ENCODE results near the gene RUVBL2. TPM values are rescaled to one million over a fixed set of nuclear protein-coding genes. Genes with fewer than 3 reads are reported as not detected.

Gene RUVBL2
- total RNA-seq, 1 donor: 122 TPM

- Histone ChIP-seq H3K4me1 (ENCODE audit: insufficient read depth, low read length) (peaks cover 29% of the 10 kb centered on the region), H3K27me3 (ENCODE audit: insufficient read depth, low read length) (no peaks in the 10 kb centered on the region), H3K9me3 (ENCODE audit: low read depth, low read length) (no peaks in the 10 kb centered on the region), H3K27ac (ENCODE audit: low read depth, low read length) (no peak overlapping the region), H4K20me1 (ENCODE audit: insufficient read depth, low read length) (peaks cover 18% of the 10 kb centered on the region), H3K4me2 (ENCODE audit: insufficient read depth, low read length) (no peak overlapping the region), H2AFZ (ENCODE audit: low read length) (no peak overlapping the region), H3K4me3 (ENCODE audit: insufficient read depth, low read length) (no peak overlapping the region), H3K79me2 (ENCODE audit: insufficient read depth, low read length) (peaks cover 26% of the 10 kb centered on the region), H3K36me3 (ENCODE audit: insufficient read depth, low read length) (peaks cover 30% of the 10 kb centered on the region)
- DNase-seq (ENCODE audit: insufficient read length, low spot score, missing footprints): peak; percentile 80
- TF ChIP-seq, protein P1, sequence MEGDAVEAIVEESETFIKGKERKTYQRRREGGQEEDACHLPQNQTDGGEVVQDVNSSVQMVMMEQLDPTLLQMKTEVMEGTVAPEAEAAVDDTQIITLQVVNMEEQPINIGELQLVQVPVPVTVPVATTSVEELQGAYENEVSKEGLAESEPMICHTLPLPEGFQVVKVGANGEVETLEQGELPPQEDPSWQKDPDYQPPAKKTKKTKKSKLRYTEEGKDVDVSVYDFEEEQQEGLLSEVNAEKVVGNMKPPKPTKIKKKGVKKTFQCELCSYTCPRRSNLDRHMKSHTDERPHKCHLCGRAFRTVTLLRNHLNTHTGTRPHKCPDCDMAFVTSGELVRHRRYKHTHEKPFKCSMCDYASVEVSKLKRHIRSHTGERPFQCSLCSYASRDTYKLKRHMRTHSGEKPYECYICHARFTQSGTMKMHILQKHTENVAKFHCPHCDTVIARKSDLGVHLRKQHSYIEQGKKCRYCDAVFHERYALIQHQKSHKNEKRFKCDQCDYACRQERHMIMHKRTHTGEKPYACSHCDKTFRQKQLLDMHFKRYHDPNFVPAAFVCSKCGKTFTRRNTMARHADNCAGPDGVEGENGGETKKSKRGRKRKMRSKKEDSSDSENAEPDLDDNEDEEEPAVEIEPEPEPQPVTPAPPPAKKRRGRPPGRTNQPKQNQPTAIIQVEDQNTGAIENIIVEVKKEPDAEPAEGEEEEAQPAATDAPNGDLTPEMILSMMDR (IDR thresholded peaks at IDR 0.05; ENCODE audit: extremely low read depth, low read depth, low read length): no peak
Measured at GRCh38 chr19:48962029-48962848, 31.4 kb upstream of the RUVBL2 start.

DNA sequence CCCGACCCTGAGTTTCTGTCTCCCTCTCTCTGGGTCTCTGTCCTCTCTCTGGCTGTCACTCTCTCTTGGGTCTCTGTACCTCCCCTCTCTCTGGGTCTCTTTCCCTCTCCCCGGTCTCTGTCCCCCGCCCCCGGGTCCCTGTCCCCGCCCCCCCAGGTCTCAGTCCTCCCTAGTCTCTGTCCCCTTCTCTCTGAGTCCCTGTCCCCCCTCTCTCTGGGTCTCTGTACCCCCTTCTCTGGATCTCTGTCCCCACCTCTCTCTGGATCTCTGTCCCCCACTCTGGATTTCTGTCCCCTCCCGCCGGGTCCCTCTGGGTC is 30.9 kb upstream of the RUVBL2 start:
- H3K36me3 ChIP-seq (ENCODE audit: insufficient read depth, low read length): peaks cover 26% of the 10 kb centered on the region
- TF ChIP-seq, protein P1 (IDR thresholded peaks at IDR 0.05; ENCODE audit: extremely low read depth, low read depth, low read length): no peak
- H3K4me2 ChIP-seq (ENCODE audit: insufficient read depth, low read length): no peak overlapping the region
- no peak overlapping the region for H3K27ac ChIP-seq (ENCODE audit: low read depth, low read length)
- peaks cover 24% of the 10 kb centered on the region for H4K20me1 ChIP-seq (ENCODE audit: insufficient read depth, low read length)
- H3K4me3 ChIP-seq (ENCODE audit: insufficient read depth, low read length): no peak overlapping the region
- H3K4me1 ChIP-seq (ENCODE audit: insufficient read depth, low read length): peaks cover 33% of the 10 kb centered on the region
- H2AFZ ChIP-seq (ENCODE audit: low read length): no peak overlapping the region
- no peaks in the 10 kb centered on the region for H3K27me3 ChIP-seq (ENCODE audit: insufficient read depth, low read length)
- DNase-seq (ENCODE audit: insufficient read length, low spot score, missing footprints): peak; percentile 80
- no peaks in the 10 kb centered on the region for H3K9me3 ChIP-seq (ENCODE audit: low read depth, low read length)
- H3K79me2 ChIP-seq (ENCODE audit: insufficient read depth, low read length): peaks cover 22% of the 10 kb centered on the region

GRCh38 chr19:48963371-48964204 is 30.1 kb upstream of the RUVBL2 start:
- H3K27ac ChIP-seq (ENCODE audit: low read depth, low read length): peak overlapping the region; percentile 91
- TF ChIP-seq, protein P1 (IDR thresholded peaks at IDR 0.05; ENCODE audit: extremely low read depth, low read depth, low read length): no peak
- H3K27me3 ChIP-seq (ENCODE audit: insufficient read depth, low read length): no peaks in the 10 kb centered on the region
- peaks cover 19% of the 10 kb centered on the region for H3K36me3 ChIP-seq (ENCODE audit: insufficient read depth, low read length)
- peaks cover 29% of the 10 kb centered on the region for H4K20me1 ChIP-seq (ENCODE audit: insufficient read depth, low read length)
- peak overlapping the region; percentile 54 for H3K4me3 ChIP-seq (ENCODE audit: insufficient read depth, low read length)
- H3K79me2 ChIP-seq (ENCODE audit: insufficient read depth, low read length): peaks cover 19% of the 10 kb centered on the region
- DNase-seq (ENCODE audit: insufficient read length, low spot score, missing footprints): peak; percentile 95
- no peaks in the 10 kb centered on the region for H3K9me3 ChIP-seq (ENCODE audit: low read depth, low read length)
- H3K4me2 ChIP-seq (ENCODE audit: insufficient read depth, low read length): peak overlapping the region; percentile 61
- H3K4me1 ChIP-seq (ENCODE audit: insufficient read depth, low read length): peaks cover 36% of the 10 kb centered on the region
- H2AFZ ChIP-seq (ENCODE audit: low read length): peak overlapping the region; percentile 43

Measured in osteoblast (primary cell).